ENCODE results near the gene RAB5IF. TPM values are rescaled to one million over a fixed set of nuclear protein-coding genes. Genes with fewer than 3 reads are reported as not detected.
A peak's percentile ranks its signal among the peaks of the same experiment; 100 is the strongest.

The RAB5IF gene
- total and polyA plus RNA-seq, 2 of the 4 experiments (the other 2 are of a cell fraction) = 74.0 to 93.1 TPM

GRCh38 chr20:36579996-36580545 is 25.5 kb upstream of the RAB5IF start:
- POLR2A ChIA-PET (ENCODE audit: unreplicated experiment) = no interaction called here
- Histone ChIP-seq H3K14ac (replicated peaks; ENCODE audit: low read depth, low read length) (no peak overlapping the region), H2BK5ac (ENCODE audit: low read depth, low read length, poor library complexity, severe bottlenecking) (no peak overlapping the region), H2AFZ (replicated peaks; ENCODE audit: low read length, poor library complexity) (no peak overlapping the region), H2BK20ac (ENCODE audit: low read depth, low read length) (no peak overlapping the region), H3K23ac (ENCODE audit: low read depth, low read length) (no peak overlapping the region), H2BK120ac (ENCODE audit: low read depth, low read length) (no peak overlapping the region), H4K91ac (ENCODE audit: insufficient read depth, low read depth, low read length) (no peak overlapping the region), H3K27ac (ENCODE audit: insufficient read depth, low read length) (no peak overlapping the region), H3K4me1 (ENCODE audit: control insufficient read depth, insufficient read depth, low read length) (peaks cover 7% of the 10 kb centered on the region), H3K36me3 (ENCODE audit: control insufficient read depth, insufficient read depth, low read length) (peaks cover 30% of the 10 kb centered on the region), H3K79me1 (ENCODE audit: low read depth in 1 of 2, low read length in 2 of 2) (peaks cover 31 to 49% of the 10 kb centered on the region in 2 experiments), H3K9ac (ENCODE audit: low read depth, low read length) (no peak overlapping the region), H4K8ac (ENCODE audit: low read depth in 2 of 2, low read length in 2 of 2) (no peak overlapping the region), H3K56ac (ENCODE audit: extremely low read depth, insufficient read depth, low read length) (no peak overlapping the region), H4K20me1 (ENCODE audit: insufficient read depth, low read length) (peaks cover 34% of the 10 kb centered on the region), H3K9me3 (ENCODE audit: control insufficient read depth, insufficient read depth, low read length) (no peaks in the 10 kb centered on the region), H3K18ac (ENCODE audit: low read depth, low read length) (no peak overlapping the region), H2AK5ac (ENCODE audit: low read depth, low read length) (no peak overlapping the region), H3K9me1 (ENCODE audit: insufficient read depth, low read length) (peaks cover 22% of the 10 kb centered on the region), H2BK15ac (ENCODE audit: low read depth, low read length) (no peak overlapping the region), H3K4me3 (ENCODE audit: insufficient read depth, low read depth, low read length) (no peak overlapping the region), H3K4me2 (ENCODE audit: low read depth, low read length) (no peak overlapping the region), H3K27me3 (ENCODE audit: control insufficient read depth, insufficient read depth, low read length) (no peaks in the 10 kb centered on the region), H2AK9ac (replicated peaks; ENCODE audit: low read depth, low read length, poor library complexity) (no peak overlapping the region), H3K4ac (ENCODE audit: low read depth, low read length) (no peak overlapping the region), H4K5ac (ENCODE audit: low read depth, low read length) (no peak overlapping the region)
- intact Hi-C loops (cut with micrococcal nuclease) (no loop called here), in situ Hi-C loops (cut with MboI; ENCODE audit: low sequenced_read_pairs) (no loop called here), dilution Hi-C loops (cut with HindIII; ENCODE audit: low sequenced_read_pairs, unreplicated experiment) (no loop called here)
- WGBS, 2 experiments (ENCODE audit: extremely low coverage in 2 of 2, insufficient read length in 1 of 2) = no CpG with 5 or more reads among the region's 2 CpGs
- TF ChIP-seq BHLHE40 (IDR thresholded peaks at IDR 0.05; ENCODE audit: low read depth, low read length) = no peak
- no peak for TF ChIP-seq FOS (IDR thresholded peaks at IDR 0.05; ENCODE audit: low read depth, low read length)
- TF ChIP-seq SMC3 (IDR thresholded peaks at IDR 0.05; ENCODE audit: low read depth, low read length) = no peak
- TF ChIP-seq ELK1 (IDR thresholded peaks at IDR 0.05; ENCODE audit: borderline replicate concordance, low read depth, low read length) = no peak
- TF ChIP-seq NFE2L2 (IDR thresholded peaks at IDR 0.05; ENCODE audit: low read depth, low read length) = no peak
- no peak for TF ChIP-seq CHD1 (IDR thresholded peaks at IDR 0.05; ENCODE audit: low read depth, low read length)
- TF ChIP-seq MXI1 (IDR thresholded peaks at IDR 0.05; ENCODE audit: borderline replicate concordance, low read depth, low read length) = no peak
- ATAC-seq (ENCODE audit: low read depth) (peak; percentile 56; the same call in 1 of the 2 replicates), DNase-seq (peak; percentile 77)
- no TSS peak for BruUV-seq (replicated peaks)
- CTCF ChIA-PET = no interaction called here
